CD4-positive, alpha-beta T cell treated with Interleukin-21 for 1 hour (primary cell): ENCODE results near the gene EML1.
A peak's percentile ranks its signal among the peaks of the same experiment; 100 is the strongest.

ENCODE experiments used
- DNase-seq: peaks from one replicate; pipeline ENCODE4 v3.0.0-alpha.2; 2020

Gene EML1

GRCh38 chr14:99807413-99808153 is 14.4 kb downstream of the EML1 start:
- no peak for DNase-seq

- no peak for DNase-seq
These were observed 14.9 kb downstream of the EML1 start for GRCh38 chr14:99808154-99808505.

- no peak for DNase-seq
These were observed 15.3 kb downstream of the EML1 start for GRCh38 chr14:99808515-99808914.

GRCh38 chr14:99809360-99809759 is 16.1 kb downstream of the EML1 start:
- no peak for DNase-seq

GRCh38 chr14:99809859-99810558 is 16.8 kb downstream of the EML1 start:
- no peak for DNase-seq

GRCh38 chr14:99810559-99810874 is 17.3 kb downstream of the EML1 start:
- no peak for DNase-seq

- DNase-seq: no peak
These were observed 19.0 kb downstream of the EML1 start for GRCh38 chr14:99812096-99812750.

- DNase-seq: no peak
These were observed 19.7 kb downstream of the EML1 start for GRCh38 chr14:99812892-99813291.

GRCh38 chr14:99815696-99816095 is 22.5 kb downstream of the EML1 start:
- DNase-seq: no peak

GRCh38 chr14:99816217-99816616 is 23.0 kb downstream of the EML1 start:
- no peak for DNase-seq

GRCh38 chr14:99816642-99817041 is 23.4 kb downstream of the EML1 start:
- no peak for DNase-seq

GRCh38 chr14:99817331-99817730 is 24.1 kb downstream of the EML1 start:
- DNase-seq: no peak

- no peak for DNase-seq
These were observed 25.4 kb downstream of the EML1 start for GRCh38 chr14:99818503-99819036.

GRCh38 chr14:99819514-99819913 is 26.3 kb downstream of the EML1 start:
- no peak for DNase-seq

- DNase-seq: no peak
These were observed 27.6 kb downstream of the EML1 start for GRCh38 chr14:99820702-99821331.

- DNase-seq: peak; percentile 12
These were observed 28.6 kb downstream of the EML1 start for GRCh38 chr14:99821519-99822508.

- DNase-seq: no peak
These were observed 29.7 kb downstream of the EML1 start for GRCh38 chr14:99822800-99823455.

GRCh38 chr14:99824776-99825175 is 31.6 kb downstream of the EML1 start:
- DNase-seq: no peak

- no peak for DNase-seq
These were observed 36.2 kb downstream of the EML1 start for GRCh38 chr14:99829450-99829849.

GRCh38 chr14:99831303-99831702 is 38.1 kb downstream of the EML1 start:
- no peak for DNase-seq

GRCh38 chr14:99831903-99832685 is 38.9 kb downstream of the EML1 start:
- DNase-seq: no peak
